ENCODE measurements around the gene EVI5.

GRCh38 chr1:92701147-92701546 lies 83.8 kb downstream of the EVI5 start:
- TF ChIP-seq CTCF (IDR thresholded peaks at IDR 0.05) = no peak
- TF ChIP-seq EP300 (IDR thresholded peaks at IDR 0.05) = no peak
- no peak for TF ChIP-seq POLR2A (IDR thresholded peaks at IDR 0.05)
- TF ChIP-seq POLR2AphosphoS5 (IDR thresholded peaks at IDR 0.05) = no peak
